Retina (tissue), 1 donor: Measurements from ENCODE around the gene SLN.
A peak's percentile ranks its signal among the peaks of the same experiment; 100 is the strongest.

ENCODE experiments used
- DNase-seq: peaks from one replicate; pipeline ENCODE4 v3.0.0-alpha.2; 2016

The SLN gene

GRCh38 chr11:107719073-107719472 lies 7.2 kb upstream of the SLN start:
- DNase-seq = no peak

DNA sequence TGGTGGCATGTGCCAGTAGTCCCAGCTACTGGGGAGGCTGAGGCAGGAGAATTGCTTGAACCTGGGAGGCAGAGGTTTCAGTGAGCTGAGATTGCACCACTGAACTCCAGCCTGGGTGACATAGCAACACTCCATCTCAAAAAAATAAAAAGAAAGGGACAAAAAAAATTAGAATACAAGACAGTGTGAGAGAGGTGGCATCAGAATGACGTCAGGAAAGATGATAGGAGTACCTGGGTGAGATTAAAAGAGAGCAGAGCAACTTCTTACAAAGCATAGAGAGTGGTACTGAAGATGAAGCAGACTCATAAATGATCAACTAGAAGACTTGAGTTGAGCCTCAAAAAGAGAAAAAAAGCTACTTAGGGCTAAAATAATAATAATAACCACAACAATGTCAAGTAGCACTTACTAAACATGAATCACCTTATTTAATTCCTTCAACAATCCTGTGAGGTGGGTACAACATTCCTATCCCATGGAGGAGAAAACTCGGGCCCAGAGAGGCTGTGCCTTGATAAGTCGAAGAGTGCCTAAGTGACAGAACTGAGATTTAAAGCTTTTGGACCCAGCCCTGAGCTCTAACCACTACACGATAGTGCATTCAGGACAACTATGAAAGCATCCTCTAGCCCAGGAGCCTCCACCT lies 5.2 kb upstream of the SLN start:
- no peak for DNase-seq

DNA sequence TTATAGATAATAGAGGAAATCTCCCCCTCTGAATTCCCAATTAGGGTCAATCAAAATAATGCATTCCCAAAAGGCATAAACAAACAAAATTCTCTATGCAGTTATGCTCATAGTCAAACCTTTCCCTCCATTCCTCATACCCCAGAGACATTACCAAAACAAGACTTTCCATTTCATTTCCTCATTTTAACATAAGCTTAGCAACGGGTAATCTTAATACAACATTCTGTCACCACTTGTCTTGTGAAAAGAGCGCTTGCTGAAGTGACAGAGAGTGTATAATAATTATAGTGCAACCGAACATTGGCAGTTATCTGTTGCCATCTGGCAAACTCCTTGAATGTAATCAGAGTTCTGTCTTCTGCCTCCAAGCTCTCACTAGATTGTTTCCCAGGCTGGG lies 1.2 kb upstream of the SLN start:
- peak; percentile 70 for DNase-seq

GRCh38 chr11:107710301-107710700 lies 1.6 kb downstream of the SLN start:
- DNase-seq = no peak

DNA sequence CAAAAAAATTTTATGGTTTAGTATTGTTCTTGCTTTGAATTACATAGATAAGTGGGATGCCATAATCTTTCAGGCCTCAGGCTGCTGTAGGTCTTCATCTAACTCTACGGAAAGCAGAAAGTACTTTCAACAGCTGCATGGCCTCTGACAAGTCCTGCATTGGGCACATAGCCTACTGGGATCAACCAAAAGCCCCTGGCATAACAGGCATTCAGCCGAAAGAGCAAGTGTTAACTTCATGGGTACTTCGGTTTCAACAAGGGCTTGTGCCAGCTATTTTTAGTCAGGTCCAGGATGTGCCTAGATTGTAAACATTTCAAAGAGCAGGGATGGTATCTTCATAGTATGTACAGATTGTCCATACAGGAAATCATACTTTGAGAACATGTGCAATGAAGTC lies 3.1 kb downstream of the SLN start:
- DNase-seq = no peak

DNA sequence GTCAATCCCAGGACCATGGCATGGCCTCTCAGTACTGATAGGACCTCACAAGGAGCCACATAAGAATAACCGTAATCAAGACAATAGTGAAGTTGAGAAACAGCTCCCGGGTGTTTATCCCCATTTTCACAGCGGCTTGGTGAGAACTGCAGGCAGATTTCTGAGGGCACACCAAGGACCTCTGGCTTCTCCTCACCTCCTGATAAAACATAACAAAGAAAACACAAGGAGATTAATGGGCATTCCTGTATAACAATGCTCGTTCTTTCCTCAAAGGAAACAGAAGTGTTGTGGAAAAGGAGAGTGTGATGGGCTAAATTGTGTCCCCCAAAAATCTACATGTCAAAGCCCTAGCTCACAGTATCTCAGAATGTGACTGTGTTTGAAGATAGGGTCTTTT lies 4.0 kb downstream of the SLN start:
- no peak for DNase-seq

DNA sequence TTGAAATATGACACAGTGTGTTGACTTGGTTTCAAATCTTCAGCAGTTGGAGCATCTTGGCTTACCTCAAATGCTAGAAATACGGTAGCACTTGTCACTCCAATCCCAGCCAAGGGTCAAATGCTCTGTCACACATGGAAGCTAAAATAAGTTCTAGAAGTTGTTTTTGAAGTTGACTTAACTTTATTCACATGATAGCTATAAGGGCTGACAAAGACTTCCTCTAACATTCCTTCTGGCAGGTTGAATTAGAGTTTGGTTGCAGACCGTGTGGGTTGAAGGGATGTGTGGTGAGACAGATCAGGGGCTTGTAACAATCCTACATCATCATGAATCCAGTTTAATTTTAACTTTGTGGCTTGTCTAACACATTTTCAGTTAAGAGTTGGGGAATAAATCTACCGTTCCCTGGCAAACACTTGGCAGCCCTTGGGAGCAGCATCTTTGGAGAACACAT lies 4.6 kb downstream of the SLN start:
- DNase-seq = no peak

GRCh38 chr11:107706531-107706930 lies 5.3 kb downstream of the SLN start:
- DNase-seq = no peak

DNA sequence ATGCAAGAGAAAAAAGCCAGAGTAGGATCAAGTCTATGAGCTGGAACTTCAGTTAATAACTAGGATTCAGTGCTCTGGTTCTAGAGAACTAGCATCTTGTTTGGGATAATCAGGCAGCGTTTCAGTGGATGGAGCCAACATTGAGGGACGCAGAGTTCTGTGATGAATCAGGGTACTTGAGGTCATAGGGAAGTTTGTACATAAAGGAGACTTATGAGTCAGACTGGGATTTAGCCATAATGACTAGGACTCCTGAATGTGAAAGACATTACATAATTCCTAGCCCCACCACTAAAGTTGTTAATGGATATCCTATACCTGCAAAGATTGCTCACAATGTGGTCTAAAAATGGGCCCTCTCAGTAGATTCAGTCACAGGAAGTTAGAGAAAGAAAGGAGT lies 6.8 kb downstream of the SLN start:
- no peak for DNase-seq

GRCh38 chr11:107704451-107704850 lies 7.4 kb downstream of the SLN start:
- no peak for DNase-seq

GRCh38 chr11:107702723-107703122 lies 9.1 kb downstream of the SLN start:
- no peak for DNase-seq

DNA sequence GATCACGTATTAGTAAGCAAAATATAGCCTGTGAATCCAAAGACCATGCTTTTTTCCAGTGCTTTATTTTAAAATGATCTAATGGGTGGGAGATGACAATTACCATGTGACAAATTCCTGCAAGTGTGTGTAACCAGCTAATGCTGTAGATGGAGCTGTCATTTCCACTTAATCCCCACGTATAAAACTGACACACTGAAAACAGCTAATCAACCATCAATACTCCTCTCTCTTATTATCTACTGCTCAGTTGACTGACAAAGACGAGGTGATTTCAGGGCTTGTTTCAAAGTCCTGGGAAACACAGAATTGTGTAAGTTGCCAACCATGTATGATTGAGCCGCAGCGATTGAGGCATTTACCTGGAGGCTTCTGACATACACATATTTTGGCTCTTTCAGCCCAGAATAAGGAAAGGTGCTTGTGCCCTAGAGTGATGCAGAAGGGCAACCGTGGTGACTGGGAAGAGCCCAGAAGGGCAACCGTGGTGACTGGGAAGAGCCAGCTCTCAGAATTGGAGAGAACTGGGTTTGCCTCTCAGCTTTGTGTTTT lies 9.7 kb downstream of the SLN start:
- DNase-seq = no peak

DNA sequence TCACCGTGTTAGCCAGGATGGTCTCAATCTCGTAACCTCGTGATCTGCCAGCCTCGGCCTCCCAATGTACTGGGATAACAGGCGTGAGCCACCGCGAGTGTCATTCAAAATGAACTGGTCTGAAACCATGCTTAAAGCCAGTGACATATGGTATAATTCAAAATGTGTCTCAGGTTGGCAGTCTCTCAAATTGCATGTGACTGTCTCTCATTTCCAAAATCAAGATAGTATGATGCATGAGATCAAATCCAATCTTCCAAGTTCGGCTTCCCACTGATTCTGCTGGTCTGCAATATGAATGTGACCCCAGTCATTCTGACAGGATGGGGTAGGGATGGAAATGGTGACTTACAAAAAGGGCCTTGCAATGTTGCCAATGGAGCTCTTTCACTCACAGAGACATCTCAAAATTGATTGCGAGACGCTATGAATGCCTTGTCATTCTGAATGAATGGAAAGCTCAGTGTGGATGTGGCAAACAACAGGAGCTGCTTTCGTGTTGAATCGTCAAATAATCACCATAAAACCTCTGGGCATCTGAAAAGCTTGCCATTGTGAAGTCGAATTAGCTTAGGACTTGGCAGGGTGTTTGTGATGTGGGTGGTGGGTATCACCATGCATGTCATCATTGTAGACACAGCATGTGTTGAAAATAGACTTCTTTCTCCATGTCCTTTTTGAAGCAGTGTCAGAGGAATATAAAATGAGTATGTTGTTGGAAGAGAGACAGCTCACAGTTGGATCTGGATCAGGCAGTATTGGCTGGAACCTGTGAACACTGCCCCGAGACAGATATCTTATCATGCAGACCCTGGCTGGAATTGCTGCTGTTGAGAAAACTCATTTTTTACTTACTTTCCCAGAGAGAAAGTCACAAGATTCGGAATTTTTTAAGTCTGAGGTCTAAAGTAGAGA lies 12.2 kb downstream of the SLN start:
- DNase-seq = no peak

- DNase-seq = no peak
These were observed 14.6 kb downstream of the SLN start for GRCh38 chr11:107697291-107697690.

DNA sequence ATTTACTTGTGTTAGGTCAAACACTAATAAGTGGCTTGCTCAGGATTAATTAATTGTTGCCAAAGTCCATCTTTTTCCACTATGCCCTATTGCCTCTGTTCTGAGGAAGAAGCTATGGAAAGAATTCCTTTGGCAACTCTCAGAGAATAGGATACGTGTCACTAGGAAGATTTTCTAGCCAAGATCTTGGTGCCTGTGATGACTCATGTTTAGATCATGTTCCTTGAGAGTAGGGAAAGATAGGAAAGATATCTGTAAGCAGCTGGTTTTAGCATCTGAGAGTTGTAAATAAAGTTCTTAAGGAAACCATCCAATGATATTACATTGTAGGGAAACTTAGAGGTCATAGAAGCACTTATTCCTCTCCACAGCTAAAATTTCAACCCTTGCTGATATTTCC lies 15.7 kb downstream of the SLN start:
- DNase-seq = no peak

DNA sequence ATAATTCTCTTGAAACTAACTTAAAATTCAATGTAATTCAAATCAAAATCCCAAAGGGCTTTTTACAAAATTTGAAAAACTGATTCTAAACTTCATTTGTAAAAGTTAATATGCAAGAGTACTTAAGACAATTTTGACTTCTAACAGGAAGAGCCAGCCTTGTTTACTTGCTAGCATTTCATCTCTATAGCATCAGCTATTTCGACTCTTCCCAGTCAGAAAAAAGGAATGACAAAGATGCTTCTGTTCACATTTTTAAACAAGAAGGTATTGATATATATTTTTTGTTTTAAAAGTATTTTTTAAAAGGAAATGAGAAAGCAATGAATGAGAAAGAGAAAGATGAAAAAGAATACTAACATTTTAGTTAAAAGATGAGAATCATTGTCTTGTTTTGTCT lies 16.4 kb downstream of the SLN start:
- no peak for DNase-seq

GRCh38 chr11:107691000-107691750 lies 20.7 kb downstream of the SLN start:
- DNase-seq = no peak

GRCh38 chr11:107689317-107690202 lies 22.3 kb downstream of the SLN start:
- peak; percentile 60 for DNase-seq

GRCh38 chr11:107688322-107688918 lies 23.4 kb downstream of the SLN start:
- no peak for DNase-seq

- no peak for DNase-seq
These were observed 28.0 kb downstream of the SLN start for GRCh38 chr11:107683807-107684206.

DNA sequence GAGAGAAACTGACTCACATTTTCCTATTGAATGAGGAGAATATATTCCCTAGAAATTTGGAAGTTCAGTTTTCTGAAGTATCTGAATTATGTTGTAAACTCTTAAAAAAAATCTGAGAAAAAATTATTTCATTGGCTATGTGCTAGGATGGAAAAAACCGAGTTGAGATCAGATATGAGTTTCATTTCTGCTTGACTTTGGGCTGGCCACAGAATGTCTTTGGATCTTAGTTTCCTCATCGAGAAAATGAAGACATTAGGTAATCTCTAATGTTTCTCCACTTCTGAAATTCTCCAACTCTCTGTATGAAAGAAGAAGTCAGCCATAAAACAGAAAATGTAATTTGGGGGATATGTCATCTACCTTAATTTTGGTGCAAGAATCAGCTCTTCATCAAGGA lies 28.8 kb downstream of the SLN start:
- DNase-seq = no peak

DNA sequence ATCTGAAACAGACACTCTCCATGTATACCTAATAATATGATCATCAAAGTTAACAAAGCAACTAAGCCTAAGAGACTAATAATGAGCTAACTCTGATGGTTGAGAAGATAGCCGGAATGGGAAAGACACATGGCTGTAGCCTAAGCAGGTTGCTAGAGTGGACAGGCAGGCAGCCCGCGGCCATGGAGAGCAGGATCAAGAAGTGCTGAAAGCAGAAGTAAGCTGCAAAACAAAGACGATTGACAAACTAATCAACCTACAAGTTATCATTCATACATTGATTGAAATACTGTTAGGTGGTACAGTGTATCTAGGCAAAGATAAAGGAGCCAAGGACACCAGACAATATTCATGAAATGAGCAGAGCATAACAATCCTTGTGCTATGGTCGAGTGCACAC lies 29.3 kb downstream of the SLN start:
- DNase-seq = no peak
